Tongue (tissue), 2 donors: ENCODE results near the gene ARHGEF39. TPM values are rescaled to one million over a fixed set of nuclear protein-coding genes. Genes with fewer than 3 reads are reported as not detected.
A peak's percentile ranks its signal among the peaks of the same experiment; 100 is the strongest.

Experiments
- DNase-seq: peaks from one replicate; pipeline ENCODE4 v3.0.0-alpha.2; 2015
- total RNA-seq: library from RNA; depleted of rRNA; stranded (reverse); fragments of >200 nt; gene quantifications from one replicate; pipeline ENCODE4 v1.2.3, GENCODE V29; 2014

Gene ARHGEF39
- total RNA-seq, 1 donor from 2014 or later, result 1.0 TPM

DNA sequence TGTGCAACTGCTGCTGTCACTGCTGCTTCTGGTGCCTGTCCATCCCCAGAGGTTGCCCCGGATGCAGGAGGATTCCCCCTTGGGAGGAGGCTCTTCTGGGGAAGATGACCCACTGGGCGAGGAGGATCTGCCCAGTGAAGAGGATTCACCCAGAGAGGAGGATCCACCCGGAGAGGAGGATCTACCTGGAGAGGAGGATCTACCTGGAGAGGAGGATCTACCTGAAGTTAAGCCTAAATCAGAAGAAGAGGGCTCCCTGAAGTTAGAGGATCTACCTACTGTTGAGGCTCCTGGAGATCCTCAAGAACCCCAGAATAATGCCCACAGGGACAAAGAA lies 9.0 kb upstream of the ARHGEF39 start:
- DNase-seq, result no peak

DNA sequence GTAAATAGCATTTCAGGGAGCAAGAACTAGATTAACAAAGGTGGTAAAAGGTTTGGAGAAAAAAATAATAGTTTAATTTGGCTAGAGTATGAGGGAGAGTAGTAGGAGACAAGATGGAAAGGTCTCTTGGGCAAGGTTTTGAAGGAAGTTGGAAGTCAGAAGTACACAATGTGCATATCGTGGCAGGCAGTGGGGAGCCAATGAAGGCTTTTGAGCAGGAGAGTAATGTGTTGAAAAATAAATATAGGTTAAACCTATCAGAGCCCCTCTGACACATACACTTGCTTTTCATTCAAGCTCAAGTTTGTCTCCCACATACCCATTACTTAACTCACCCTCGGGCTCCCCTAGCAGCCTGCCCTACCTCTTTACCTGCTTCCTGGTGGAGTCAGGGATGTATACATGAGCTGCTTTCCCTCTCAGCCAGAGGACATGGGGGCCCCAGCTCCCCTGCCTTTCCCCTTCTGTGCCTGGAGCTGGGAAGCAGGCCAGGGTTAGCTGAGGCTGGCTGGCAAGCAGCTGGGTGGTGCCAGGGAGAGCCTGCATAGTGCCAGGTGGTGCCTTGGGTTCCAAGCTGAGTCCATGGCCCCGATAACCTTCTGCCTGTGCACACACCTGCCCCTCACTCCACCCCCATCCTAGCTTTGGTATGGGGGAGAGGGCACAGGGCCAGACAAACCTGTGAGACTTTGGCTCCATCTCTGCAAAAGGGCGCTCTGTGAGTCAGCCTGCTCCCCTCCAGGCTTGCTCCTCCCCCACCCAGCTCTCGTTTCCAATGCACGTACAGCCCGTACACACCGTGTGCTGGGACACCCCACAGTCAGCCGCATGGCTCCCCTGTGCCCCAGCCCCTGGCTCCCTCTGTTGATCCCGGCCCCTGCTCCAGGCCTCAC lies 8.4 kb upstream of the ARHGEF39 start, which contains the start of gene CA9:
TSS of gene CA9 (plus strand) at position 797 of the 893 bp plus-strand sequence. CDS start at position 829, 32 bp downstream.
- DNase-seq, result peak; percentile 61

- no peak for DNase-seq
Measured at GRCh38 chr9:35669331-35670145, 4.5 kb upstream of the ARHGEF39 start.

GRCh38 chr9:35667939-35668338 lies 2.9 kb upstream of the ARHGEF39 start:
- no peak for DNase-seq

GRCh38 chr9:35666549-35666948 lies 1.6 kb upstream of the ARHGEF39 start:
- no peak for DNase-seq

GRCh38 chr9:35666045-35666444 lies 1.1 kb upstream of the ARHGEF39 start:
- DNase-seq, result no peak

- DNase-seq, result no peak
Measured at GRCh38 chr9:35665471-35665818, 450 bp upstream of the ARHGEF39 start.

DNA sequence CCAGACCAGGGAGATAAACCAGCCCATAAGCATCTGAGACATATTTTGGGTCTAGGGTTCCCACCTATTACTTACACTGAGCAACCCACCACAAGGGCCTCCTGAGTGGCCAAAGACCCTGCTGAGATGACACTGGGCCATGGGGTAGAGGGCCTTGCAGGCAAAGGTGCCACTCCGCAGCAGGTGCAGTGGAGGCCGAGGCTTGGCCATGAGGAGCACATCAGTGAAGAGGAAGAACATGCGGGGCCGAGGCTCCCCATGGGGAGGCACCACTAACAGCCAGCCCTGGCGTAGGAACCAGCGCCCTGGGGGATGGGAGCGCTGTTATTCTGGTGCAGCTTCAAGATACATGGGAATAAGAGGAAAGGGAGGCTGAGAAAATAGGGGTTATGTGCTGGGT lies 2.6 kb downstream of the ARHGEF39 start:
- DNase-seq, result no peak

- no peak for DNase-seq
Measured at GRCh38 chr9:35661756-35662350, 3.1 kb downstream of the ARHGEF39 start.

GRCh38 chr9:35660966-35661415 lies 4.0 kb downstream of the ARHGEF39 start:
- DNase-seq, result peak; percentile 57

GRCh38 chr9:35659340-35659739 lies 5.7 kb downstream of the ARHGEF39 start:
- DNase-seq, result peak; percentile 22

GRCh38 chr9:35658968-35659220 lies 6.1 kb downstream of the ARHGEF39 start:
- DNase-seq, result peak; percentile 51

- peak; percentile 96 for DNase-seq
Measured at GRCh38 chr9:35658137-35658967, 6.6 kb downstream of the ARHGEF39 start, which contains the start of gene CCDC107. Gene CCDC107, plus strand, starts transcription at chr9:35658292. Its CDS starts 88 bp downstream, at chr9:35658380.

- peak; percentile 99 for DNase-seq
Measured at GRCh38 chr9:35657546-35658136, 7.4 kb downstream of the ARHGEF39 start, which contains the start of gene RMRP. Gene RMRP, minus strand, starts transcription at chr9:35658019.

DNA sequence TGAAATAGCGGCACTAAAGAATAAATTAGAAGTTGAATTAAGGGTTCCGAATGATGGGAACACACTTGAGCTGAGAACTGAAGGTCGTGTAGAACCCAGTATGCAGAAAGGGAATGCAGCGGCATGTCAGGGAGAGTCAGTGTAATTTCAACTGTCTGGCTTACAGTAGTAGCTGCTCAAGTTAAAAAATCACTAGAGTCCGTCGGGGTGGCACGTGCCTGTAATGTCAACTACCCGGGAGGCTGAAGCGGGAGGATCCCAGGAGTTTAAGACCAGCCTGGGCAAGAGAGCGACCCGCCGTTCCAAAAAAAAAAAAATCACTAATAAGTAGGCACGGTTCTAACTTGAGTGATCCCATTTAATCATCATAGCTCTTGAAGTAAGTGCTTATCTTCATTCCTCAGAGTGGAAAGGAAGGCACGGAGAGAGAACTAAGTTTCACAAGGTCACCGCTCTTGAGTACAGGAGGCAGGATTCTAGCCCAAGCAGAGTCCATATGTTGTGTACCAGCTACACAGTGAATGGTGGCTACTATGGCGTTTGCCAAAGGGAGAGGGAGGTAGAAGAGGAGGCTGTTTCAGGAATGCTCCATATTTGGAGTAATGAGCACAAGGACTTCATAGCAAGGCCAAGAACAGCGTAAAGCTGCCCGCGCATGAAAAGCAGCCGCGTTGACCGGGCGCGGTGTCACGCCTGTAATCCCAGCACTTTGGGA lies 8.0 kb downstream of the ARHGEF39 start:
- DNase-seq, result no peak

DNA sequence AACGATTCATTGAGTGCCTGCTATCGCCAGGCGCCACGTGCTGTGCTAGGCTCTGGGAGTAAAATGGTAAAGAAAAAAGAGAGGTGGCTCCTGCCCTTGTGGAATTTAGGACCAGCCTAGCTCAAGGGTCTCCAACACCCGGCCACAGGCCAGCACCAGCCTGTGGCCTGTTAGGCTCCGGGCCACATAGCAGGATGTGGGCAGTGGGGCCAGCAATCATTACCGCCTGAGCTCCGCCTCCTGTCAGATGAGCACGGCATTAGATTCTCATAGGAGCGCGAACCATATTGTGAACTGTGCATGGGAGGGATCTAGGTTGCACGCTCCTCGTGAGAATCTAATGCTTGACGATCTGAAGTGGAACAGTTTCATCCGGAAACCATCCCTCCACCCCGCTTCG lies 8.6 kb downstream of the ARHGEF39 start:
- DNase-seq, result no peak

GRCh38 chr9:35653611-35654010 lies 11.4 kb downstream of the ARHGEF39 start:
- no peak for DNase-seq

- no peak for DNase-seq
Measured at GRCh38 chr9:35652829-35653209, 12.2 kb downstream of the ARHGEF39 start.

DNA sequence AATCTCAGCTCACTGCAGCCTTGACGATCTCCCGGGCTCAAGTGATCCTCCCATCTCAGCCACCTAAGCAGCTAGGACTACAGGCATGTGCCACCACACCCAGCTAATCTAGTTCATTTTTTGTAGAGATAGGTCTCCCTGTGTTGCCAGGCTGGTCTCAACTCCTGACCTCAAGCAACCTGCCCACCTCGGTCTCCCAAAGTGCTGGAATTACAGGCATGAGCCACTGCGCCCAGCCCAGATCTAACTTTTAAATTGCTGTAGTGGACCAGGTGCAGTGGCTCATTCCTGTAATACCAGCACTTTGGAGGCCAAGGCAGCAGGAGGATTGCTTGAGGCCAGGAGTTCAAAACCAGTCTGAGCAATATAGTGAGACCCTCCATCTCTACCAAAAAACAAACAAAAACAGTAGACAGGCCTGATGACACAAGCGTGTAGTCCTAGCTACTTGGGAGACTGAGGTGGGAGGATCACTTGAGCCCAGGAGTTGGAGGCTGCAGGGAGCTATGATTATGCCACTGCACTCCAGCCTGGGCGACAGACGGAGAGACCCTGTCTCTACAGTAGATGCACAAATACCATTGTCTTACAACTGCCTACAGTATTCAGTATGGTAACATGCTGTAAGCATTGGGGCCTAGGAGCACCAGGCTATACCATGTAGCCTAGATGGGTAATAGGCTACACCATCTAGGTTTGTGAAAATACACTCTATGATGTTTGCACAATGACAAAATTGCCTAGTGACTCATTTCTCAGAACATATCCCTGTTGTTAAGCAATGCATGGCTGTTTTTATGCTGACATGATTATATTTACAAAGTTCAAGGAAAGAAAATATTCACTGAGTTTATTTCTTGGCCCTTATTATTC lies 12.8 kb downstream of the ARHGEF39 start:
- no peak for DNase-seq
